Rectal smooth muscle tissue (tissue), 1 donor: Measurements from ENCODE around the gene ZBTB6.

Experiments
- H3K27ac ChIP-seq: one replicate; pipeline ENCODE4 v1.7.0; 2013; ENCODE audit warnings: low read depth, low read length, inconsistent platforms
- H3K27me3 ChIP-seq: one replicate; pipeline ENCODE4 v1.7.0; 2013; ENCODE audit warnings: low read length; ENCODE audit not compliant: control insufficient read depth, insufficient read depth
- H3K36me3 ChIP-seq: one replicate; pipeline ENCODE4 v1.7.0; 2013; ENCODE audit warnings: low read length; ENCODE audit not compliant: control insufficient read depth, insufficient read depth
- H3K4me1 ChIP-seq: one replicate; pipeline ENCODE4 v1.7.0; 2013; ENCODE audit warnings: low read length; ENCODE audit not compliant: control insufficient read depth, insufficient read depth
- H3K4me3 ChIP-seq: one replicate; pipeline ENCODE4 v1.7.0; 2013; ENCODE audit warnings: low read length
- H3K9ac ChIP-seq: one replicate; pipeline ENCODE4 v1.7.0; 2013; ENCODE audit warnings: low read length

Gene ZBTB6

GRCh38 chr9:122860319-122861142, 52.6 kb downstream of the ZBTB6 start:
- no peak overlapping the region for H3K4me3 ChIP-seq
- H3K27me3 ChIP-seq = no peaks in the 10 kb centered on the region
- H3K27ac ChIP-seq = no peak overlapping the region
- H3K9ac ChIP-seq = no peak overlapping the region
- H3K36me3 ChIP-seq = peaks cover 15% of the 10 kb centered on the region
- H3K4me1 ChIP-seq = no peaks in the 10 kb centered on the region
